DMS 273 (cell line): ENCODE data around the gene FAM78A.

Experiments
- DNase-seq: peaks from one replicate; lab custom pipeline; 2025; ENCODE audit not compliant: unreplicated experiment; lab: John Stamatoyannopoulos, UW

Gene FAM78A

GRCh38 chr9:131276094-131276888 lies at the start of gene FAM78A:
Gene FAM78A, minus strand, starts transcription at chr9:131276510. Its CDS starts 331 bp downstream, at chr9:131276179.
- peak; percentile 54 for DNase-seq

- no peak for DNase-seq
Measured at GRCh38 chr9:131324736-131325679, 48.7 kb upstream of the FAM78A start.

GRCh38 chr9:131323629-131324028 lies 47.3 kb upstream of the FAM78A start:
- no peak for DNase-seq

- peak; percentile 68 for DNase-seq
Measured at GRCh38 chr9:131320031-131320685, 43.8 kb upstream of the FAM78A start.

GRCh38 chr9:131319486-131319885 lies 43.2 kb upstream of the FAM78A start:
- DNase-seq = peak; percentile 68

- peak; percentile 98 for DNase-seq
Measured at GRCh38 chr9:131318231-131319085, 42.1 kb upstream of the FAM78A start.

- DNase-seq = peak; percentile 89
Measured at GRCh38 chr9:131312822-131313770, 36.8 kb upstream of the FAM78A start.

GRCh38 chr9:131312246-131312645 lies 35.9 kb upstream of the FAM78A start:
- no peak for DNase-seq

GRCh38 chr9:131310833-131311554 lies 34.7 kb upstream of the FAM78A start:
- DNase-seq = no peak

- no peak for DNase-seq
Measured at GRCh38 chr9:131309530-131310276, 33.4 kb upstream of the FAM78A start.

GRCh38 chr9:131308906-131309529 lies 32.7 kb upstream of the FAM78A start:
- DNase-seq = no peak

GRCh38 chr9:131308452-131308851 lies 32.1 kb upstream of the FAM78A start:
- DNase-seq = no peak

- peak; percentile 65 for DNase-seq
Measured at GRCh38 chr9:131307974-131308373, 31.7 kb upstream of the FAM78A start.

GRCh38 chr9:131306397-131307004 lies 30.2 kb upstream of the FAM78A start:
- no peak for DNase-seq

GRCh38 chr9:131304676-131305355 lies 28.5 kb upstream of the FAM78A start:
- peak; percentile 77 for DNase-seq
